Body of pancreas (tissue), 4 donors: ENCODE measurements around the gene ASTN2. TPM values are rescaled to one million over a fixed set of nuclear protein-coding genes. Genes with fewer than 3 reads are reported as not detected.

Source experiments
- ATAC-seq: fragments of 150-250 bp; one replicate; pipeline ENCODE4 v1.9.1; 2016
- DNase-seq, 4 donors: peaks; one replicate each; pipeline ENCODE4 v3.0.0-alpha.2; 2019
- H3K27ac ChIP-seq, 4 donors: fragments of 200-600 bp; sonication (generic); 1 replicate in 3 of 4; 2 replicates in 1 of 4; pipeline versions ENCODE4 v1.5.1 to v1.6.1; 2016 to 2019; ENCODE audit warnings: mild to moderate bottlenecking in 1 of 4, mixed read lengths in 1 of 4, moderate library complexity in 1 of 4
- H3K27me3 ChIP-seq, 2 donors: fragments of 200-600 bp; sonication (generic); one replicate each; pipeline ENCODE4 v1.6.0; 2016; ENCODE audit warnings: mild to moderate bottlenecking in 1 of 2
- H3K36me3 ChIP-seq, 2 donors: fragments of 200-600 bp; sonication (generic); replicated peaks in 1 of 2; 2 replicates each; pipeline ENCODE4 v1.5.1; 2016; ENCODE audit warnings: low read depth in 2 of 2; ENCODE audit not compliant: insufficient read depth in 1 of 2
- H3K4me1 ChIP-seq: fragments of 200-600 bp; sonication (generic); one replicate; pipeline ENCODE4 v1.6.0; 2016
- H3K4me3 ChIP-seq, 2 donors: fragments of 200-600 bp; sonication (generic); 1 replicate in 1 of 2; 2 replicates in 1 of 2; pipeline ENCODE4 v1.5.1; 2016 to 2019
- H3K9me3 ChIP-seq, 3 donors: fragments of 200-600 bp; sonication (generic); 1 replicate in 2 of 3; 2 replicates in 1 of 3; pipeline ENCODE4 v1.5.1; 2016
- POLR2A ChIP-seq, 3 donors: fragments of 450-650 bp; IDR thresholded peaks; one replicate each; pipeline ENCODE4 v1.6.1; 2016; ENCODE audit warnings: antibody characterized with exemption in 3 of 3, mild to moderate bottlenecking in 2 of 3
- whole genome bisulfite sequencing, 2 donors: methylation state at CpG; one replicate each; pipeline ENCODE4 v1.1.5; 2017; 5-methylcytosine and 5-hydroxymethylcytosine counted together
- intact Hi-C: fragments of 100-400 bp; cut with DNase I; formaldehyde crosslinking; loops from one replicate; pipeline ENCODE4 v1.15.1; 2023
- total RNA-seq, 2 donors: library from RNA; depleted of rRNA; stranded (reverse); fragments of >200 nt; gene quantifications; one replicate each; pipeline ENCODE4 v1.1.0, GENCODE V29; 2016
- TF ChIP-seq, protein P1 (sequence below), 7 experiments: fragments of 450-650 bp in 4 of 7; fragments of 200-600 bp in 3 of 7; sonication (generic) in 3 of 7; IDR thresholded peaks; one replicate each; pipeline ENCODE4 v1.5.1; 2016 to 2019; ENCODE audit warnings: antibody characterized with exemption in 7 of 7

ASTN2 gene
- total RNA-seq, 2 donors from 2014 or later, result 8.2 to 9.6 TPM

DNA sequence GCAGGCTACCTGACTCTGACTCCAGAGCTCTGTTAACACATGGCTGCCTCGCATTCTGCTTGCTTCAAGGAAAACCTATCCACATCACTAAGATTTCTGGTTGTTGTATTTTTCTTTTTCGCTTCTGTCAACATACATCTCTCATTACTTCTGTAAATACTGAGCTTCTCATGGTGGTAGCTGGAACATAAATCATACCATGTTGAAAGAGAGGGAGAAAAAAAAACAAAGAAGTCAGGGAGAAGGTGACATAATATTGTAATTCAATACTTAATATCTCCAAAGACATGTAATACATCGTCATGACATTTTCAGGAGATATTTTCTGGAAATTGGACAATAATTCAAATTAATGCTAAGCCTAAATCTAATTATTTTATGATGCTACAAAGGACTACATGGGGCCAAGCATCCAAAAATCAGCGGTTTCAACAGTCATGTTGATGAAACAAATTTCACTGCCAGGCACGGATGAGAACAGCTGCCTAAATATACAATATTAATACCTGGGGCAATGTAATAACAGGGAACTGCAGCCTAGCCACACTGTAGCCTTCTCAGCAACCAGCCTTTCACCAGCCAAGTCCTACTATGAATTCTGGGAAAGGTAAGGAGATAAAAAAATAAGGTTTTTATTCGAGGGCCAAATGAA, 395.8 kb downstream of the ASTN2 start:
- no peaks in the 10 kb centered on the region for H3K9me3 ChIP-seq
- DNase-seq (no peak), ATAC-seq (no peak)
- H3K27me3 ChIP-seq, result no peaks in the 10 kb centered on the region
- H3K4me3 ChIP-seq, result no peak overlapping the region
- H3K27ac ChIP-seq, result no peak overlapping the region
- no peaks in the 10 kb centered on the region for H3K36me3 ChIP-seq
- H3K4me1 ChIP-seq, result no peaks in the 10 kb centered on the region
- intact Hi-C loops, result no loop called here
- no peak for TF ChIP-seq POLR2A (IDR thresholded peaks at IDR 0.05)
- TF ChIP-seq, protein P1, sequence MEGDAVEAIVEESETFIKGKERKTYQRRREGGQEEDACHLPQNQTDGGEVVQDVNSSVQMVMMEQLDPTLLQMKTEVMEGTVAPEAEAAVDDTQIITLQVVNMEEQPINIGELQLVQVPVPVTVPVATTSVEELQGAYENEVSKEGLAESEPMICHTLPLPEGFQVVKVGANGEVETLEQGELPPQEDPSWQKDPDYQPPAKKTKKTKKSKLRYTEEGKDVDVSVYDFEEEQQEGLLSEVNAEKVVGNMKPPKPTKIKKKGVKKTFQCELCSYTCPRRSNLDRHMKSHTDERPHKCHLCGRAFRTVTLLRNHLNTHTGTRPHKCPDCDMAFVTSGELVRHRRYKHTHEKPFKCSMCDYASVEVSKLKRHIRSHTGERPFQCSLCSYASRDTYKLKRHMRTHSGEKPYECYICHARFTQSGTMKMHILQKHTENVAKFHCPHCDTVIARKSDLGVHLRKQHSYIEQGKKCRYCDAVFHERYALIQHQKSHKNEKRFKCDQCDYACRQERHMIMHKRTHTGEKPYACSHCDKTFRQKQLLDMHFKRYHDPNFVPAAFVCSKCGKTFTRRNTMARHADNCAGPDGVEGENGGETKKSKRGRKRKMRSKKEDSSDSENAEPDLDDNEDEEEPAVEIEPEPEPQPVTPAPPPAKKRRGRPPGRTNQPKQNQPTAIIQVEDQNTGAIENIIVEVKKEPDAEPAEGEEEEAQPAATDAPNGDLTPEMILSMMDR (IDR thresholded peaks at IDR 0.05), result no peak
- WGBS, 2 donors, result 64 to 74% methylated on average over 6 of the region's 6 CpGs

DNA sequence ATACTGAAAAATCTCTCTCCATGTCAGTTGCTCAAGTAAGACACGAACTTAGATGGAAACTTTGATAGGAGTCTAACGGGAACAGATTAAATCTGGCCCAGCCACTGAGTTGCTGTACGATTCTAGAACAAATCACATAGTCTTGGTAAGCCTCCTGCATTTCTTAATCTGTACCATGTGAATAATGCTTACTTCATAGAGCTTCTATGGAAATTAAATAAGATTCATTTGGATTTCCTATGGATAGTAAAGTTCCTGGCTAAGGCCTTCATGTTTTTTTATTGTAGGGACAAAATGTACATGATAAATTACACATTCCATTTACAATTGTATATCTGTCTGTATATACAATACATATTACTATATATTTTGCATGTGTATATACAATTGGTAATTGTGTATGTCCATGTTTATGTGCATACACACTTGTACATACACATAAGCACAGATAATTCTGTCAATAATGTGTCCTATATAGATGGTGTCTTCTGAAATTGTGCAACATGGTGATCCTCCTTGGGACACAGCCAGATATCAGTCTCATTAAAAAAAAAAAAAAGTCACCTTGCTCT, 397.4 kb downstream of the ASTN2 start:
- Histone ChIP-seq H3K4me3 (no peak overlapping the region), H3K27ac (no peak overlapping the region), H3K4me1 (no peaks in the 10 kb centered on the region), H3K27me3 (no peaks in the 10 kb centered on the region), H3K36me3 (no peaks in the 10 kb centered on the region), H3K9me3 (no peaks in the 10 kb centered on the region)
- 52 to 55% methylated on average over 3 of the region's 3 CpGs for WGBS, 2 donors
- DNase-seq (no peak), ATAC-seq (no peak)
- intact Hi-C loops, result no loop called here
- no peak for TF ChIP-seq POLR2A (IDR thresholded peaks at IDR 0.05)

DNA sequence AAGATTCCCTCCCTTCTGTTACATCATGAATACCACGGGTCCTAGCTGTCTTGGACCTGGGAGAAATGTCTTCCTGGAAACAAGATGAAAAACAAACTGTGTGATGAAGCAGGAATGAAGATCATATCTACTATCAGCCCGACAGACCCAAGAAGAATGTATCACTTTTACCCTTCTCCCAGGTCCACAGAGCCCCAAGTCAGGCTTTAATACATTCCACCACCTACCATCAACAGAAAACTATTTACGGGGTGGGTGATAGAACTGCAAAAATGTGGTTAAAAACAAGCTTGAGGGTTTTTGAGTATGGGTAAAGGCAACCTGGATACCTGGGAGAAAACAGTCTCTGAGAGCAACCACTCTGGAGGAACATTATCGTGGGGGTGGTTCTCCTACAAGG, 400.8 kb downstream of the ASTN2 start:
- Histone ChIP-seq H3K9me3 (no peaks in the 10 kb centered on the region), H3K27me3 (no peaks in the 10 kb centered on the region), H3K4me3 (no peak overlapping the region), H3K27ac (no peak overlapping the region), H3K36me3 (no peaks in the 10 kb centered on the region), H3K4me1 (no peaks in the 10 kb centered on the region)
- WGBS, 2 donors, result 74 to 80% methylated on average over 4 of the region's 4 CpGs
- intact Hi-C loops, result no loop called here
- ATAC-seq (no peak), DNase-seq (no peak)
- TF ChIP-seq, protein P1 (IDR thresholded peaks at IDR 0.05), result no peak
- TF ChIP-seq POLR2A (IDR thresholded peaks at IDR 0.05), result no peak

DNA sequence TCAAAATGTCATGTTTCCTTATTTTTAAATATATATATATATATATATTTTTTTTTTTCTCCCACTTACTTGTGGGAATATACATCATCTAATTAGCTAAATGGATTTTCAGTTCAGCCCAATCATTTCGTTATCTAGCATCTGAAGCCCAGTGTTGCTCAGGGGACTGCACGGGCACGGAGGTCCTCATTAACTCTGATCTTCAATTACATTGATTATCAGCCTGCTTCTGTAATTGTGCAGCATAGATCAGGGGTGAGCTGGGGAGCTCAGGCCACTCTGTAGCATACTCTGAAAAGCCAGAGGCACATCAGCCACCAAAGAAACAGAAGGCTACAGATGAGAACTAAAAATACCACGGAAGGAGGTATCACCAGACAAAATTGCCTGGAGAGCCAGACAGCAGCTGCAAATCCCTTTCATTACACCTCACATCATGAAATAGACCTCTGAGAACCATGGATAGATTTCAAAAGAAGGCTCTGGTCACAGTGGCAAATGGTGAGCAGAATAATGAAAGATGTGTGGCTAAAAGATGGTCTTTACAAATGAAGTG, 401.3 kb downstream of the ASTN2 start:
- Histone ChIP-seq H3K4me3 (no peak overlapping the region), H3K4me1 (no peaks in the 10 kb centered on the region), H3K9me3 (no peaks in the 10 kb centered on the region), H3K36me3 (no peaks in the 10 kb centered on the region), H3K27me3 (no peaks in the 10 kb centered on the region), H3K27ac (no peak overlapping the region)
- WGBS, 2 donors, result 72 to 74% methylated on average over 4 of the region's 4 CpGs
- DNase-seq (no peak), ATAC-seq (no peak)
- TF ChIP-seq, protein P1 (IDR thresholded peaks at IDR 0.05), result no peak
- no peak for TF ChIP-seq POLR2A (IDR thresholded peaks at IDR 0.05)
- intact Hi-C loops, result no loop called here

DNA sequence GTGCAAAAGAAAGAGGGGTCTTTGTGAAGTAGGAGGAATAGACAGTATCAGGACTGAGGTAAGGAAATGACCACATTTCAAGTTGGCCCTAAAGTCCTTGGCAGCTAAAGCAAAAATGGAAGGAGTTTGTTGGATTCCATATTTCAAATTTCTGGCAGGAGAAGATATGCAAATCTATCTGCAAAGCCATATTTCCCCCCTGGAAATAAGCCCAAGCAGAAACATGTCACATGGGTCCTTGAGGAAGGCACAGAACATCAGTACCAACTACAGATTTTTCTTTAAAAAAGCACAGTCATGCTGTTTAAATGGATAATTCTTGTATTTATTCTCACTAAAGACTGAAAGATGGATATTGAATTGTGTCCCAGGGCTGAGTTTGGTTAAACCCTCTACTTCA, 404.8 kb downstream of the ASTN2 start:
- TF ChIP-seq, protein P1 (IDR thresholded peaks at IDR 0.05), result no peak
- TF ChIP-seq POLR2A (IDR thresholded peaks at IDR 0.05), result no peak
- ATAC-seq (no peak), DNase-seq (no peak)
- Histone ChIP-seq H3K4me3 (no peak overlapping the region), H3K9me3 (no peaks in the 10 kb centered on the region), H3K27me3 (no peaks in the 10 kb centered on the region), H3K4me1 (no peaks in the 10 kb centered on the region), H3K27ac (no peak overlapping the region), H3K36me3 (no peaks in the 10 kb centered on the region)
- intact Hi-C loops, result no loop called here
